HepG2 (cell line): Measurements from ENCODE around the gene GRM1. TPM values are rescaled to one million over a fixed set of nuclear protein-coding genes. Genes with fewer than 3 reads are reported as not detected.

ENCODE experiments used
- ATAC-seq: fragments of 200-7000 bp; cut with Tn5 transposase; 3 replicates; pipeline ENCODE4 v1.9.1; 2020; ENCODE audit warnings: mild to moderate bottlenecking, moderate library complexity
- BruUV-seq: library from RNA; stranded (reverse); fragments of 400-500 nt; replicated peaks from 2 replicates; lab custom pipeline; 2021; lab: Mats Ljungman, UMichigan
- CTCF ChIA-PET: fragments of 300-600 bp; formaldehyde crosslinking; extraction: SDS; loops from one replicate; lab custom pipeline; 2021; ENCODE audit warnings: low total read pairs, inconsistent platforms, low intra/inter-chr PET ratio; lab: Yijun Ruan, JAX
- POLR2A ChIA-PET: fragments of 350-600 bp; sonication (Branson Sonifier 250); formaldehyde crosslinking; loops from one replicate; lab custom pipeline; 2020; ENCODE audit warnings: antibody characterized with exemption, inconsistent platforms; lab: Yijun Ruan, JAX
- DNase-seq: peaks from one replicate; pipeline ENCODE4 v3.0.0-alpha.2; 2015; ENCODE audit warnings: low spot score
- FAIRE-seq: peaks from 3 replicates; lab custom pipeline; 2011; peaks lifted over from hg19 to GRCh38; lab: Jason Lieb, UNC
- H2AFZ ChIP-seq: one replicate; pipeline ENCODE4 v1.6.1; 2011; ENCODE audit warnings: low read length, inconsistent platforms
- H3K27ac ChIP-seq: fragments of 300-600 bp; 3 replicates; pipeline ENCODE4 v1.8.0; 2011; ENCODE audit warnings: mixed run types, mild to moderate bottlenecking, mixed read lengths, low read length, inconsistent platforms; ENCODE audit not compliant: insufficient read depth; ENCODE audit errors: extremely low read length
- H3K27me3 ChIP-seq, 2 experiments: fragments of 200-600 bp in 1 of 2; 2 replicates in 1 of 2; 3 replicates in 1 of 2; pipeline versions ENCODE4 v1.6.0 to v1.8.0; 2011; ENCODE audit warnings: low read length in 2 of 2, mild to moderate bottlenecking in 2 of 2, moderate library complexity in 2 of 2, inconsistent platforms in 1 of 2; ENCODE audit not compliant: insufficient read depth in 2 of 2, control insufficient read depth in 1 of 2
- H3K36me3 ChIP-seq, 2 experiments: fragments of 200-600 bp in 1 of 2; replicated peaks in 1 of 2; 2 replicates in 1 of 2; 3 replicates in 1 of 2; pipeline versions ENCODE4 v1.5.1 to v1.8.0; 2011; ENCODE audit warnings: low read length in 2 of 2, inconsistent platforms in 1 of 2; ENCODE audit not compliant: insufficient read depth in 2 of 2, control insufficient read depth in 1 of 2
- H3K4me1 ChIP-seq: 2 replicates; pipeline ENCODE4 v1.5.1; 2012; ENCODE audit warnings: low read length, inconsistent platforms; ENCODE audit not compliant: insufficient read depth
- H3K4me2 ChIP-seq: 2 replicates; pipeline ENCODE4 v1.6.0; 2011; ENCODE audit warnings: low read depth, low read length, inconsistent platforms
- H3K4me3 ChIP-seq, 3 experiments: fragments of 200-600 bp in 1 of 3; sonication (generic), shearing (Covaris generic) in 1 of 3; replicated peaks in 1 of 3; 2 replicates each; pipeline ENCODE4 v1.5.1; 2011 to 2016; ENCODE audit warnings: low read length in 3 of 3, inconsistent platforms in 2 of 3, low read depth in 2 of 3, mild to moderate bottlenecking in 2 of 3, control low read depth in 1 of 3, mixed read lengths in 1 of 3; ENCODE audit not compliant: insufficient read depth in 1 of 3
- H3K79me2 ChIP-seq: one replicate; pipeline ENCODE4 v1.6.1; 2011; ENCODE audit warnings: low read length, inconsistent platforms; ENCODE audit not compliant: insufficient read depth
- H3K9ac ChIP-seq: 2 replicates; pipeline ENCODE4 v1.6.0; 2011; ENCODE audit warnings: mild to moderate bottlenecking, low read depth, low read length, inconsistent platforms; ENCODE audit not compliant: insufficient read depth
- H3K9me3 ChIP-seq: 2 replicates; pipeline ENCODE4 v1.5.1; 2012; ENCODE audit warnings: mild to moderate bottlenecking, low read length
- H4K20me1 ChIP-seq: 2 replicates; pipeline ENCODE4 v1.6.0; 2011; ENCODE audit warnings: inconsistent platforms, mild to moderate bottlenecking, low read length, moderate library complexity; ENCODE audit not compliant: insufficient read depth
- FOXC1 ChIP-seq: sonication (generic); formaldehyde crosslinking; IDR thresholded peaks from 2 replicates; pipeline ENCODE4 v1.8.0; 2022; ENCODE audit warnings: mild to moderate bottlenecking, missing genetic modification reagents, borderline replicate concordance
- GTF3A ChIP-seq: sonication (generic); formaldehyde crosslinking; conservative IDR thresholded peaks from 2 replicates; pipeline ENCODE4 v1.4.0; 2020; ENCODE audit warnings: mild to moderate bottlenecking, missing genetic modification reagents
- SAP130 ChIP-seq: IDR thresholded peaks from 2 replicates; pipeline ENCODE4 v1.6.1; 2016; ENCODE audit warnings: low read depth
- ZNF136 ChIP-seq: sonication (generic); formaldehyde crosslinking; IDR thresholded peaks from 2 replicates; pipeline ENCODE4 v1.8.1; 2022; ENCODE audit warnings: low read depth, mild to moderate bottlenecking, moderate library complexity, missing genetic modification reagents
- ZNF350 ChIP-seq: sonication (generic); formaldehyde crosslinking; IDR thresholded peaks from 2 replicates; pipeline ENCODE4 v1.4.0; 2020; ENCODE audit warnings: mild to moderate bottlenecking, low read depth, missing genetic modification reagents, borderline replicate concordance
- in situ Hi-C: cut with HindIII; loops from 2 replicates; pipeline ENCODE4 v1.10.0; 2017; ENCODE audit warnings: low pct_unique_long_range_greater_than_20kb; ENCODE audit not compliant: extremely low pct_ligation_motif_present
- intact Hi-C: fragments of 100-400 bp; cut with micrococcal nuclease; formaldehyde crosslinking; loops from one replicate; pipeline ENCODE4 v1.10.0; 2022; ENCODE audit not compliant: unreplicated experiment
- polyA plus RNA-seq, 8 experiments: library from polyadenylated mRNA; depleted of rRNA in 3 of 8; stranded (reverse) in 7 of 8; unstranded in 1 of 8; fragments of >200 nt; fragmentation: Illumina TruSeq in 4 of 8; extraction: Trizol in 4 of 8; gene quantifications; 2 replicates each; pipeline versions ENCODE4 v1.2.1 to v1.2.3, GENCODE V29; 2011 to 2016; ENCODE audit warnings: low read depth in 4 of 8, missing spikeins in 1 of 8, mixed read lengths in 1 of 8; ENCODE audit not compliant: insufficient read depth in 1 of 8
- total RNA-seq, 5 experiments: library from RNA; depleted of rRNA; stranded (reverse); fragments of >200 nt; fragmentation: Illumina TruSeq; extraction: Trizol; gene quantifications; 2 replicates each; pipeline ENCODE4 v1.2.3, GENCODE V29; 2016; ENCODE audit warnings: low read depth in 1 of 5
- TF ChIP-seq, protein P1 (sequence below): IDR thresholded peaks from 2 replicates; pipeline ENCODE4 v1.6.1; 2016; ENCODE audit warnings: missing genetic modification reagents, missing compliant biosample characterization
- TF ChIP-seq, protein P2 (sequence below): sonication (generic); formaldehyde crosslinking; IDR thresholded peaks from 2 replicates; pipeline ENCODE4 v1.4.0; 2020; ENCODE audit warnings: mild to moderate bottlenecking, missing genetic modification reagents, borderline replicate concordance
- TF ChIP-seq, protein P3 (sequence below): sonication (generic); formaldehyde crosslinking; IDR thresholded peaks from 2 replicates; pipeline ENCODE4 v1.5.0; 2020; ENCODE audit warnings: missing genetic modification reagents

The GRM1 gene
- total and polyA plus RNA-seq, 2 of the 13 experiments (the other 11 are each of a cell fraction or from before 2014, with no cell fraction given) = 0.09 TPM; not detected in 1

DNA sequence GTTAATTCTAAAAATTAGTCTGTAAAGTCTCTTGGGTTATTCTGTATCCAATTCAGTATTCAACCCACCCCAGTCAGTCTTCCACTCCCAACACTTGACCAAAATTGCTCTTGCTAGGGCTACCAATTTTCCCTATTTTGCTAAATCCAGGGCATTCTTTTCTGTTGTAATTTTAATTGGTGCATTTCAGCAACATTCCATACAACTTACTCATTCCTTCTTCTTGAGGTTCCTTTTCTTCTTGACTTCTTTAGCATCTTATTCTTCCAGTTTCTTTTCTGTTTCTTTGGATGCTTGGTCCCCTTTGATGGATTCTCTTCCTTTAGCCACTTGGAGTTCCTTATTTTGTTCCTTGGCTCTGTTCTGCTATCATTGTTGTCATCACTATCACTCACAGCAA, 11.2 kb upstream of the GRM1 start:
- Histone ChIP-seq H3K79me2 (no peaks in the 10 kb centered on the region), H3K9me3 (no peaks in the 10 kb centered on the region), H3K27ac (no peak overlapping the region), H3K36me3 (no peaks in the 10 kb centered on the region), H3K4me3 (no peak overlapping the region), H3K27me3 (no peaks in the 10 kb centered on the region), H3K4me2 (no peak overlapping the region)
- CTCF ChIA-PET = no interaction called here
- no peak for FAIRE-seq
- no peak for ATAC-seq
- no peak for TF ChIP-seq FOXC1 (CRISPR knock-in tag)
- no peak for TF ChIP-seq ZNF136 (CRISPR knock-in tag)
- TF ChIP-seq GTF3A (CRISPR knock-in tag) = no peak
- TF ChIP-seq, protein P1, sequence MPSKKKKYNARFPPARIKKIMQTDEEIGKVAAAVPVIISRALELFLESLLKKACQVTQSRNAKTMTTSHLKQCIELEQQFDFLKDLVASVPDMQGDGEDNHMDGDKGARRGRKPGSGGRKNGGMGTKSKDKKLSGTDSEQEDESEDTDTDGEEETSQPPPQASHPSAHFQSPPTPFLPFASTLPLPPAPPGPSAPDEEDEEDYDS (CRISPR knock-in tag) = no peak
- TF ChIP-seq, protein P2, sequence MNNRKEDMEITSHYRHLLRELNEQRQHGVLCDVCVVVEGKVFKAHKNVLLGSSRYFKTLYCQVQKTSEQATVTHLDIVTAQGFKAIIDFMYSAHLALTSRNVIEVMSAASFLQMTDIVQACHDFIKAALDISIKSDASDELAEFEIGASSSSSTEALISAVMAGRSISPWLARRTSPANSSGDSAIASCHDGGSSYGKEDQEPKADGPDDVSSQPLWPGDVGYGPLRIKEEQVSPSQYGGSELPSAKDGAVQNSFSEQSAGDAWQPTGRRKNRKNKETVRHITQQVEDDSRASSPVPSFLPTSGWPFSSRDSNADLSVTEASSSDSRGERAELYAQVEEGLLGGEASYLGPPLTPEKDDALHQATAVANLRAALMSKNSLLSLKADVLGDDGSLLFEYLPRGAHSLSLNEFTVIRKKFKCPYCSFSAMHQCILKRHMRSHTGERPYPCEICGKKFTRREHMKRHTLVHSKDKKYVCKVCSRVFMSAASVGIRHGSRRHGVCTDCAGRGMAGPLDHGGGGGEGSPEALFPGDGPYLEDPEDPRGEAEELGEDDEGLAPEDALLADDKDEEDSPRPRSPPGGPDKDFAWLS = no peak
- no peak for TF ChIP-seq ZNF350 (CRISPR knock-in tag)
- TF ChIP-seq, protein P3, sequence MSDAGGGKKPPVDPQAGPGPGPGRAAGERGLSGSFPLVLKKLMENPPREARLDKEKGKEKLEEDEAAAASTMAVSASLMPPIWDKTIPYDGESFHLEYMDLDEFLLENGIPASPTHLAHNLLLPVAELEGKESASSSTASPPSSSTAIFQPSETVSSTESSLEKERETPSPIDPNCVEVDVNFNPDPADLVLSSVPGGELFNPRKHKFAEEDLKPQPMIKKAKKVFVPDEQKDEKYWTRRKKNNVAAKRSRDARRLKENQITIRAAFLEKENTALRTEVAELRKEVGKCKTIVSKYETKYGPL (CRISPR knock-in tag) = no peak
- no peak for TF ChIP-seq SAP130
- TF ChIP-seq, all 625 proteins: peak for 0
- intact Hi-C loops (no loop called here), in situ Hi-C loops (no loop called here)
- POLR2A ChIA-PET = no interaction called here
- H4K20me1 ChIP-seq = no peaks in the 10 kb centered on the region
- H3K9ac ChIP-seq = no peak overlapping the region
- no TSS peak for BruUV-seq
- no peak for DNase-seq
- H2AFZ ChIP-seq = no peak overlapping the region
- H3K4me1 ChIP-seq = no peaks in the 10 kb centered on the region
